ENCODE results near the gene PXN.

The PXN gene

DNA sequence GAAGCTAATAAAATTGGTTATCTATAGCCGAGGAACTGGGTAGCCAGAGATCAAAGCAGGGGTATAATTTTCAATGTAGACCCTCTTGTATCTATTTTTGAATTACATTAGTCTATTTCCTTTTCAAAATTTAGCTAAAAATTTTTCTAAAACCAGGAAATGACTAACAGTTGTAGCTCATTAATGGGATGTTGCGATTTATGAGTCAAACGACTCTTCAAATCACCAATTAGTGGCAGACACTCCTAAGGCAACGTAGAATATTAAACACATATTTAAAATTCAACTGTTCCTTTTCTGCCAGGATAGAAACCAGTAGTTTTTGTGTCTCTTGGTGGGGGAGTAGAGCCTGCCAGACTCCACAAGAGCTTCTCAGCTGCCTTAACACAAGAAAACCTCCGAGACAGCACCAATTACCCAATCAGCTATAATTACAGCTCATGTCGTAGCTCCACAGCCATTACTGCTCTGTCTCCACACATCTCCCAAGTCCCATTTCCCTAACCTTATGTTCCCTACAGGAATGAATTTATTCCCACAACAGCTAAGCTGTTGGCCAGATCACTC lies 97.9 kb downstream of the PXN start:
- no peak for DNase-seq

DNA sequence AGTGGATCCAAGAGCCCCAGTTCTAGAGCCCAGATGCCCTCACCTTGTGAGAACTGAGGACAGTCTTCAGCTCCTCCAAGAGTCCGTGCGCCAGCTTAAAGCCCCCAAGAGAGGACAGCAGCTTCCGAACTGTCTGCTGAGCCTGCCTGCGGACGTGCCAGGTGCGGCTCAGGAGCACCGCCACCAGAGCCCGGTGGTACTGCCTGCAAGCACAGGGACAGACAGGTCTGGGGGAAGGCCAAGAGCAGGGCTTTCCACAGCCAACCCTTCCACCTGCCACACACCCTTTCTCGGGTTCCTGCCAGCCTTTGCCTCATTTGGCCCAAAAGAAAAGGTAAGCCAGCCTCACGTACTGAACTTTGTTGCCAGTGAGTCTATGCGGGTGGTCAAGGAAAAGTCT lies 101.2 kb downstream of the PXN start:
- no peak for DNase-seq

DNA sequence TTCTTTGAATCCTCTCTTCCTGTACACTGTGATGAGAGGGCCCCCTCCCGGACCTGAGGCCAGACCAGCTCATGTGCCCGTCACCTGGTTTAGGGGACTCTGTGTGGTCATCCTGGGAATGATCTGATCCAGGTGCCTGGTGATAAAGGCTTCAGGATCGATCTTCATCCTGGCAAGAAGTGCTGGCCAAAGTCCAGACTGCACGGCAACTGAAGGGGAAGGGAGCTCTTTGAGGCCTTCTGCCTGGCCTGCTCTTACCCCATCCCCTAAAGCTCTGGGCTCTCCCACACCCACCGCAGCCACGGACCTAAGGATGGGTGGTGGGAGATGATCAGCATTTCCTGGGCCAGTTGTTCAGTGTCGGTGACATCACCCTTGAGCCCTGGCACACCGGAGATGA lies 102.8 kb downstream of the PXN start:
- DNase-seq: no peak

DNA sequence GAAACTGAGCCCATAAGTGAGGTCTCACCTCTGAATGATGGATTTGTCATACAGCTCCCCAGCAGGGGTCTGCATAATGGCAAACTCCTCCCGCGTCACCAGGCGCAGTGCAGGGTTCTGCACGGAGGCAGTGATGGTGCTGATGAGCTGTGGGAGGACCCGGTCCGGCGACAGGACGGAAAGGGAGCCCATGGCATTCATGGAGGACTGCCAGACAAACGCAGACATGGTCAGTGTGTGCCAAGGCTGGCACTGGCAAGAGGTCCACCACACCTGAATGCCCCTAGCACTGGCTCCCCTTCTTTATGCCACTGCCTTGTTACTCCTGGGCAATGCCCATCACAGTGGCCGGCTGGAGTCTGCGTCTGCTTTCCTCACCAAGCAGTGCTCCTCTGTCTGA lies 103.7 kb downstream of the PXN start:
- no peak for DNase-seq
